HepG2 (cell line): Measurements from ENCODE around the gene CHST3. TPM values are rescaled to one million over a fixed set of nuclear protein-coding genes. Genes with fewer than 3 reads are reported as not detected.

Experiments used
- ATAC-seq: fragments of 200-7000 bp; cut with Tn5 transposase; 3 replicates; pipeline ENCODE4 v1.9.1; 2020; ENCODE audit warnings: mild to moderate bottlenecking, moderate library complexity
- BruUV-seq: library from RNA; stranded (reverse); fragments of 400-500 nt; replicated peaks from 2 replicates; lab custom pipeline; 2021; lab: Mats Ljungman, UMichigan
- CTCF ChIA-PET: fragments of 300-600 bp; formaldehyde crosslinking; extraction: SDS; loops from one replicate; lab custom pipeline; 2021; ENCODE audit warnings: low total read pairs, inconsistent platforms, low intra/inter-chr PET ratio; lab: Yijun Ruan, JAX
- POLR2A ChIA-PET: fragments of 350-600 bp; sonication (Branson Sonifier 250); formaldehyde crosslinking; loops from one replicate; lab custom pipeline; 2020; ENCODE audit warnings: antibody characterized with exemption, inconsistent platforms; lab: Yijun Ruan, JAX
- DNase-seq: peaks from one replicate; pipeline ENCODE4 v3.0.0-alpha.2; 2015; ENCODE audit warnings: low spot score
- FAIRE-seq: peaks from 3 replicates; lab custom pipeline; 2011; peaks lifted over from hg19 to GRCh38; lab: Jason Lieb, UNC
- H2AFZ ChIP-seq: one replicate; pipeline ENCODE4 v1.6.1; 2011; ENCODE audit warnings: low read length, inconsistent platforms
- H3K27ac ChIP-seq: fragments of 300-600 bp; 3 replicates; pipeline ENCODE4 v1.8.0; 2011; ENCODE audit warnings: mixed run types, mild to moderate bottlenecking, mixed read lengths, low read length, inconsistent platforms; ENCODE audit not compliant: insufficient read depth; ENCODE audit errors: extremely low read length
- H3K27me3 ChIP-seq, 2 experiments: fragments of 200-600 bp in 1 of 2; 2 replicates in 1 of 2; 3 replicates in 1 of 2; pipeline versions ENCODE4 v1.6.0 to v1.8.0; 2011; ENCODE audit warnings: low read length in 2 of 2, mild to moderate bottlenecking in 2 of 2, moderate library complexity in 2 of 2, inconsistent platforms in 1 of 2; ENCODE audit not compliant: insufficient read depth in 2 of 2, control insufficient read depth in 1 of 2
- H3K36me3 ChIP-seq, 2 experiments: fragments of 200-600 bp in 1 of 2; replicated peaks in 1 of 2; 2 replicates in 1 of 2; 3 replicates in 1 of 2; pipeline versions ENCODE4 v1.5.1 to v1.8.0; 2011; ENCODE audit warnings: low read length in 2 of 2, inconsistent platforms in 1 of 2; ENCODE audit not compliant: insufficient read depth in 2 of 2, control insufficient read depth in 1 of 2
- H3K4me1 ChIP-seq: 2 replicates; pipeline ENCODE4 v1.5.1; 2012; ENCODE audit warnings: low read length, inconsistent platforms; ENCODE audit not compliant: insufficient read depth
- H3K4me2 ChIP-seq: 2 replicates; pipeline ENCODE4 v1.6.0; 2011; ENCODE audit warnings: low read depth, low read length, inconsistent platforms
- H3K4me3 ChIP-seq, 3 experiments: fragments of 200-600 bp in 1 of 3; sonication (generic), shearing (Covaris generic) in 1 of 3; replicated peaks in 1 of 3; 2 replicates each; pipeline ENCODE4 v1.5.1; 2011 to 2016; ENCODE audit warnings: low read length in 3 of 3, inconsistent platforms in 2 of 3, low read depth in 2 of 3, mild to moderate bottlenecking in 2 of 3, control low read depth in 1 of 3, mixed read lengths in 1 of 3; ENCODE audit not compliant: insufficient read depth in 1 of 3
- H3K79me2 ChIP-seq: one replicate; pipeline ENCODE4 v1.6.1; 2011; ENCODE audit warnings: low read length, inconsistent platforms; ENCODE audit not compliant: insufficient read depth
- H3K9ac ChIP-seq: 2 replicates; pipeline ENCODE4 v1.6.0; 2011; ENCODE audit warnings: mild to moderate bottlenecking, low read depth, low read length, inconsistent platforms; ENCODE audit not compliant: insufficient read depth
- H3K9me3 ChIP-seq: 2 replicates; pipeline ENCODE4 v1.5.1; 2012; ENCODE audit warnings: mild to moderate bottlenecking, low read length
- H4K20me1 ChIP-seq: 2 replicates; pipeline ENCODE4 v1.6.0; 2011; ENCODE audit warnings: inconsistent platforms, mild to moderate bottlenecking, low read length, moderate library complexity; ENCODE audit not compliant: insufficient read depth
- ZMYM3 ChIP-seq: sonication (generic); formaldehyde crosslinking; IDR thresholded peaks from 2 replicates; pipeline ENCODE4 v1.5.1; 2020; ENCODE audit warnings: mild to moderate bottlenecking, missing genetic modification reagents
- ZNF562 ChIP-seq: sonication (generic); formaldehyde crosslinking; IDR thresholded peaks from 2 replicates; pipeline ENCODE4 v1.8.0; 2022; ENCODE audit warnings: missing genetic modification reagents, borderline replicate concordance
- ZNF629 ChIP-seq: sonication (generic); formaldehyde crosslinking; conservative IDR thresholded peaks from 2 replicates; pipeline ENCODE4 v1.5.0; 2020; ENCODE audit warnings: missing genetic modification reagents
- ZNF737 ChIP-seq: sonication (generic); formaldehyde crosslinking; IDR thresholded peaks from 2 replicates; pipeline ENCODE4 v1.5.0; 2020; ENCODE audit warnings: missing genetic modification reagents, mild to moderate bottlenecking, borderline replicate concordance
- WGBS: methylation state at CpG from one replicate; pipeline ENCODE4 v1.1.6; 2017; ENCODE audit warnings: low lambda C conversion rate; 5-methylcytosine and 5-hydroxymethylcytosine counted together
- in situ Hi-C: cut with HindIII; loops from 2 replicates; pipeline ENCODE4 v1.10.0; 2017; ENCODE audit warnings: low pct_unique_long_range_greater_than_20kb; ENCODE audit not compliant: extremely low pct_ligation_motif_present
- intact Hi-C: fragments of 100-400 bp; cut with micrococcal nuclease; formaldehyde crosslinking; loops from one replicate; pipeline ENCODE4 v1.10.0; 2022; ENCODE audit not compliant: unreplicated experiment
- polyA plus RNA-seq, 8 experiments: library from polyadenylated mRNA; depleted of rRNA in 3 of 8; stranded (reverse) in 7 of 8; unstranded in 1 of 8; fragments of >200 nt; fragmentation: Illumina TruSeq in 4 of 8; extraction: Trizol in 4 of 8; gene quantifications; 2 replicates each; pipeline versions ENCODE4 v1.2.1 to v1.2.3, GENCODE V29; 2011 to 2016; ENCODE audit warnings: low read depth in 4 of 8, missing spikeins in 1 of 8, mixed read lengths in 1 of 8; ENCODE audit not compliant: insufficient read depth in 1 of 8
- total RNA-seq, 5 experiments: library from RNA; depleted of rRNA; stranded (reverse); fragments of >200 nt; fragmentation: Illumina TruSeq; extraction: Trizol; gene quantifications; 2 replicates each; pipeline ENCODE4 v1.2.3, GENCODE V29; 2016; ENCODE audit warnings: low read depth in 1 of 5
- TF ChIP-seq, protein P1 (sequence below), 2 experiments: fragments of 450-650 bp in 1 of 2; sonication (generic) in 1 of 2; formaldehyde crosslinking in 1 of 2; IDR thresholded peaks; 2 replicates each; pipeline versions ENCODE4 v1.6.1 to v1.8.0; 2016 to 2022; ENCODE audit warnings: antibody characterized with exemption in 1 of 2, mild to moderate bottlenecking in 1 of 2, missing genetic modification reagents in 1 of 2
- TF ChIP-seq, protein P2 (sequence below): sonication (generic); formaldehyde crosslinking; IDR thresholded peaks from 2 replicates; pipeline ENCODE4; 2020; ENCODE audit warnings: missing genetic modification reagents, mild to moderate bottlenecking, borderline replicate concordance
- TF ChIP-seq, protein P3 (sequence below): sonication (generic); formaldehyde crosslinking; conservative IDR thresholded peaks from 2 replicates; pipeline ENCODE4 v1.5.0; 2020; ENCODE audit warnings: missing genetic modification reagents

CHST3 gene
- total and polyA plus RNA-seq, 2 of the 13 experiments (the other 11 are each of a cell fraction or from before 2014, with no cell fraction given) = 7.2 to 18.7 TPM

DNA sequence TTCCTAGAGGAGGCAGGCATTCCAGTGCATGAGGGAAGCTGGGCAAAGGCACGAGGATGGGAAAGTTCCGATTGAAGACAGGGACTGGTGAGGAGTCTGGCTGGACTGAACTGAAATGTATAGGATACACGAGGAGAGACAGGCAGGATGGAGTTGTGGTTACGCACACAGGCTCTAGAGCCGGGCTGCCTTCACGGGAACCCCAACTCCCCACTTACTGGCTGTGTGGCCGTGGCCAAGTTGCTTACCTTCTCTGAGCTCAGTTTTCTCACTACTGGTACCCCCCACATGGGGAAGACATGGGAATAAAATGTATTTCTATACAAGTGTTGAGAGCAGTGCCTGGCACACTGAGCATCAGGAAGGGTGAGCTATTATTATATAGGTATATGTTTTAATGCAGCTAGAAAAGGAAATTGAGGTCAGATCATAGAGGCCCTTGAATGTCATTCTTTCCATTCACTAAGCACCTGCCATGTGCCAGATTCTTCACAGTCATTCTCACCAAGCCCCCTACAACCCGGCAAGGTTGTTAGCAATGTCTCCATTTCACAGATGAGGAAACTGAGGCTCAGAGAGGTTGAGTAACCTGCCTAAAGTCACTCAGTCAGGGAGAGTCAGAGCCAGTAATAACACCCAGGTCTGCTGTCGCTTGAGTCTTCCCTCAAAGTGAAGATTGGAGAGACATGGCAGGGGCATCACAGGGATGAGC lies 9.7 kb downstream of the CHST3 start:
- intact Hi-C loops = no loop called here
- H3K27ac ChIP-seq = no peak overlapping the region
- CTCF ChIA-PET = no interaction called here
- TF ChIP-seq ZMYM3 (0 out of 2 replicates have a peak, but pooled peaks have one; percentile 14), ZNF562 (CRISPR knock-in tag) (no peak), ZNF737 (CRISPR knock-in tag) (no peak), ZNF629 (CRISPR knock-in tag) (peak; percentile 84)
- TF ChIP-seq, protein P1, sequence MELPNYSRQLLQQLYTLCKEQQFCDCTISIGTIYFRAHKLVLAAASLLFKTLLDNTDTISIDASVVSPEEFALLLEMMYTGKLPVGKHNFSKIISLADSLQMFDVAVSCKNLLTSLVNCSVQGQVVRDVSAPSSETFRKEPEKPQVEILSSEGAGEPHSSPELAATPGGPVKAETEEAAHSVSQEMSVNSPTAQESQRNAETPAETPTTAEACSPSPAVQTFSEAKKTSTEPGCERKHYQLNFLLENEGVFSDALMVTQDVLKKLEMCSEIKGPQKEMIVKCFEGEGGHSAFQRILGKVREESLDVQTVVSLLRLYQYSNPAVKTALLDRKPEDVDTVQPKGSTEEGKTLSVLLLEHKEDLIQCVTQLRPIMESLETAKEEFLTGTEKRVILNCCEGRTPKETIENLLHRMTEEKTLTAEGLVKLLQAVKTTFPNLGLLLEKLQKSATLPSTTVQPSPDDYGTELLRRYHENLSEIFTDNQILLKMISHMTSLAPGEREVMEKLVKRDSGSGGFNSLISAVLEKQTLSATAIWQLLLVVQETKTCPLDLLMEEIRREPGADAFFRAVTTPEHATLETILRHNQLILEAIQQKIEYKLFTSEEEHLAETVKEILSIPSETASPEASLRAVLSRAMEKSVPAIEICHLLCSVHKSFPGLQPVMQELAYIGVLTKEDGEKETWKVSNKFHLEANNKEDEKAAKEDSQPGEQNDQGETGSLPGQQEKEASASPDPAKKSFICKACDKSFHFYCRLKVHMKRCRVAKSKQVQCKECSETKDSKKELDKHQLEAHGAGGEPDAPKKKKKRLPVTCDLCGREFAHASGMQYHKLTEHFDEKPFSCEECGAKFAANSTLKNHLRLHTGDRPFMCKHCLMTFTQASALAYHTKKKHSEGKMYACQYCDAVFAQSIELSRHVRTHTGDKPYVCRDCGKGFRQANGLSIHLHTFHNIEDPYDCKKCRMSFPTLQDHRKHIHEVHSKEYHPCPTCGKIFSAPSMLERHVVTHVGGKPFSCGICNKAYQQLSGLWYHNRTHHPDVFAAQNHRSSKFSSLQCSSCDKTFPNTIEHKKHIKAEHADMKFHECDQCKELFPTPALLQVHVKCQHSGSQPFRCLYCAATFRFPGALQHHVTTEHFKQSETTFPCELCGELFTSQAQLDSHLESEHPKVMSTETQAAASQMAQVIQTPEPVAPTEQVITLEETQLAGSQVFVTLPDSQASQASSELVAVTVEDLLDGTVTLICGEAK (IDR thresholded peaks at IDR 0.05) = no peak
- TF ChIP-seq, protein P1 (CRISPR knock-in tag; IDR thresholded peaks at IDR 0.05) = no peak
- TF ChIP-seq, protein P2, sequence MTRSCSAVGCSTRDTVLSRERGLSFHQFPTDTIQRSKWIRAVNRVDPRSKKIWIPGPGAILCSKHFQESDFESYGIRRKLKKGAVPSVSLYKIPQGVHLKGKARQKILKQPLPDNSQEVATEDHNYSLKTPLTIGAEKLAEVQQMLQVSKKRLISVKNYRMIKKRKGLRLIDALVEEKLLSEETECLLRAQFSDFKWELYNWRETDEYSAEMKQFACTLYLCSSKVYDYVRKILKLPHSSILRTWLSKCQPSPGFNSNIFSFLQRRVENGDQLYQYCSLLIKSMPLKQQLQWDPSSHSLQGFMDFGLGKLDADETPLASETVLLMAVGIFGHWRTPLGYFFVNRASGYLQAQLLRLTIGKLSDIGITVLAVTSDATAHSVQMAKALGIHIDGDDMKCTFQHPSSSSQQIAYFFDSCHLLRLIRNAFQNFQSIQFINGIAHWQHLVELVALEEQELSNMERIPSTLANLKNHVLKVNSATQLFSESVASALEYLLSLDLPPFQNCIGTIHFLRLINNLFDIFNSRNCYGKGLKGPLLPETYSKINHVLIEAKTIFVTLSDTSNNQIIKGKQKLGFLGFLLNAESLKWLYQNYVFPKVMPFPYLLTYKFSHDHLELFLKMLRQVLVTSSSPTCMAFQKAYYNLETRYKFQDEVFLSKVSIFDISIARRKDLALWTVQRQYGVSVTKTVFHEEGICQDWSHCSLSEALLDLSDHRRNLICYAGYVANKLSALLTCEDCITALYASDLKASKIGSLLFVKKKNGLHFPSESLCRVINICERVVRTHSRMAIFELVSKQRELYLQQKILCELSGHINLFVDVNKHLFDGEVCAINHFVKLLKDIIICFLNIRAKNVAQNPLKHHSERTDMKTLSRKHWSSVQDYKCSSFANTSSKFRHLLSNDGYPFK (CRISPR knock-in tag) = no peak
- TF ChIP-seq, protein P3, sequence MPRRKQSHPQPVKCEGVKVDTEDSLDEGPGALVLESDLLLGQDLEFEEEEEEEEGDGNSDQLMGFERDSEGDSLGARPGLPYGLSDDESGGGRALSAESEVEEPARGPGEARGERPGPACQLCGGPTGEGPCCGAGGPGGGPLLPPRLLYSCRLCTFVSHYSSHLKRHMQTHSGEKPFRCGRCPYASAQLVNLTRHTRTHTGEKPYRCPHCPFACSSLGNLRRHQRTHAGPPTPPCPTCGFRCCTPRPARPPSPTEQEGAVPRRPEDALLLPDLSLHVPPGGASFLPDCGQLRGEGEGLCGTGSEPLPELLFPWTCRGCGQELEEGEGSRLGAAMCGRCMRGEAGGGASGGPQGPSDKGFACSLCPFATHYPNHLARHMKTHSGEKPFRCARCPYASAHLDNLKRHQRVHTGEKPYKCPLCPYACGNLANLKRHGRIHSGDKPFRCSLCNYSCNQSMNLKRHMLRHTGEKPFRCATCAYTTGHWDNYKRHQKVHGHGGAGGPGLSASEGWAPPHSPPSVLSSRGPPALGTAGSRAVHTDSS (CRISPR knock-in tag) = no peak

More for the DNA sequence above, 9.7 kb downstream of the CHST3 start:
- Histone ChIP-seq H3K9ac (no peak overlapping the region), H3K9me3 (no peaks in the 10 kb centered on the region), H3K27me3 (no peaks in the 10 kb centered on the region), H3K4me1 (peaks cover 71% of the 10 kb centered on the region), H3K36me3 (peaks cover 8 to 31% of the 10 kb centered on the region in 2 experiments), H3K4me2 (no peak overlapping the region), H4K20me1 (no peaks in the 10 kb centered on the region), H3K4me3 (no peak overlapping the region), H3K79me2 (peaks cover 95% of the 10 kb centered on the region), H2AFZ (no peak overlapping the region)
- no peak for FAIRE-seq
- WGBS = 88% methylated on average over 9 of the region's 9 CpGs
- in situ Hi-C loops = no loop called here
- no peak for ATAC-seq
- DNase-seq = no peak
- POLR2A ChIA-PET = interaction anchor here (1.1 kb wide), 1 partner anchor 13 kb away, joined by 3 read pairs; no protein-coding TSS in a partner anchor
- BruUV-seq = no TSS peak
